Uterus (tissue), 4 donors: ENCODE data around the gene PSPN. TPM values are rescaled to one million over a fixed set of nuclear protein-coding genes. Genes with fewer than 3 reads are reported as not detected.

ENCODE experiments used
- DNase-seq, 2 donors: peaks; one replicate each; pipeline ENCODE4 v3.0.0-alpha.2; 2019 to 2020
- H3K27ac ChIP-seq, 2 donors: fragments of 200-600 bp; sonication (generic); 1 replicate in 1 of 2; 2 replicates in 1 of 2; pipeline ENCODE4 v1.5.1; 2016 to 2018
- H3K27me3 ChIP-seq, 2 donors: fragments of 200-600 bp; sonication (generic); one replicate each; pipeline ENCODE4 v1.5.1; 2018 to 2019; ENCODE audit warnings: control low read depth in 1 of 2
- H3K36me3 ChIP-seq, 2 donors: fragments of 200-600 bp; sonication (generic); one replicate each; pipeline ENCODE4 v1.5.1; 2019; ENCODE audit warnings: control low read depth in 1 of 2
- H3K4me1 ChIP-seq, 2 donors: fragments of 200-600 bp; sonication (generic); one replicate each; pipeline ENCODE4 v1.5.1; 2018 to 2019; ENCODE audit warnings: control low read depth in 1 of 2
- H3K4me3 ChIP-seq, 2 donors: fragments of 200-600 bp; sonication (generic); 1 replicate in 1 of 2; 2 replicates in 1 of 2; pipeline ENCODE4 v1.5.1; 2018 to 2019; ENCODE audit warnings: mild to moderate bottlenecking in 1 of 2
- H3K9me3 ChIP-seq, 2 donors: fragments of 200-600 bp; sonication (generic); one replicate each; pipeline ENCODE4 v1.5.1; 2019; ENCODE audit warnings: control low read depth in 1 of 2
- CTCF ChIP-seq, 4 experiments: fragments of 200-600 bp in 2 of 4; fragments of 450-650 bp in 2 of 4; sonication (generic) in 2 of 4; IDR thresholded peaks; one replicate each; pipeline ENCODE4 v1.5.1; 2016 to 2019; ENCODE audit warnings: antibody characterized with exemption in 4 of 4, mild to moderate bottlenecking in 2 of 4, moderate library complexity in 1 of 4
- POLR2A ChIP-seq, 2 donors: fragments of 450-650 bp; IDR thresholded peaks; one replicate each; pipeline ENCODE4 v1.6.1; 2016; ENCODE audit warnings: antibody characterized with exemption in 2 of 2, mild to moderate bottlenecking in 1 of 2, moderate library complexity in 1 of 2
- intact Hi-C: fragments of 100-400 bp; cut with DNase I; formaldehyde crosslinking; loops from one replicate; pipeline ENCODE4 v1.15.1; 2023; ENCODE audit warnings: low total_unique reads
- total RNA-seq, 4 donors: library from RNA; depleted of rRNA in 3 of 4; stranded (reverse); fragments of >200 nt in 3 of 4; gene quantifications; one replicate each; pipeline versions ENCODE4 v1.1.0 to v1.2.4, GENCODE V29; 2014 to 2023
- donor health status: DM: yes; HTN: yes; CAD: no.

Gene PSPN
- 1 to 10 TPM in 2 of 4 donors, under 1 TPM in 1, not detected in 1; 0.26 to 2.2 (median 1.8) TPM for total RNA-seq

GRCh38 chr19:6375411-6376010 lies at the start of gene PSPN:
TSS of gene PSPN (minus strand) at chr19:6375933. CDS start at chr19:6375849, 84 bp downstream.
- intact Hi-C loops = no loop called here

GRCh38 chr19:6424939-6425731 lies 49.4 kb upstream of the PSPN start:
- DNase-seq = peak; percentile 100
- TF ChIP-seq POLR2A (IDR thresholded peaks at IDR 0.05) = peak in 1 of 2 donors; percentile 22
- peak in 1 of 4 experiments; percentile 28 for TF ChIP-seq CTCF (IDR thresholded peaks at IDR 0.05)
- intact Hi-C loops = no loop called here
- no peaks in the 10 kb centered on the region for H3K36me3 ChIP-seq
- H3K27ac ChIP-seq = peak overlapping the region; percentile 82 to 90
- peaks cover 0 to 8% of the 10 kb centered on the region in 2 donors for H3K4me1 ChIP-seq
- no peaks in the 10 kb centered on the region for H3K27me3 ChIP-seq
- no peaks in the 10 kb centered on the region for H3K9me3 ChIP-seq
- peak overlapping the region in 1 of 2 donors; percentile 5 for H3K4me3 ChIP-seq

More at GRCh38 chr19:6375411-6376010, at the start of gene PSPN:
- Histone ChIP-seq H3K9me3 (no peaks in the 10 kb centered on the region), H3K27me3 (no peaks in the 10 kb centered on the region), H3K4me3 (no peak within 1 kb of the TSS), H3K4me1 (peaks cover 0 to 9% of the 10 kb centered on the region in 2 donors), H3K36me3 (no peaks in the 10 kb centered on the region), H3K27ac (peak within 1 kb of the TSS; percentile 8 to 16)
- TF ChIP-seq POLR2A (IDR thresholded peaks at IDR 0.05) (no peak), CTCF (IDR thresholded peaks at IDR 0.05) (no peak)
- no peak for DNase-seq

GRCh38 chr19:6424195-6424938 lies 48.6 kb upstream of the PSPN start, which contains the start of gene KHSRP:
TSS of gene KHSRP (minus strand) at chr19:6424811. CDS start at chr19:6424701, 110 bp downstream.
- intact Hi-C loops = no loop called here
- H3K9me3 ChIP-seq = no peaks in the 10 kb centered on the region
- DNase-seq = peak; percentile 22 to 47

GRCh38 chr19:6423499-6424194 lies 47.9 kb upstream of the PSPN start:
- Histone ChIP-seq H3K4me1 (peaks cover 0 to 8% of the 10 kb centered on the region in 2 donors), H3K36me3 (no peaks in the 10 kb centered on the region), H3K27ac (peak overlapping the region; percentile 78 to 87), H3K27me3 (no peaks in the 10 kb centered on the region), H3K4me3 (peak overlapping the region; percentile 85 to 89), H3K9me3 (no peaks in the 10 kb centered on the region)
- TF ChIP-seq CTCF (IDR thresholded peaks at IDR 0.05) = no peak
- TF ChIP-seq POLR2A (IDR thresholded peaks at IDR 0.05) = no peak
- intact Hi-C loops = no loop called here
- DNase-seq = peak; percentile 21 to 34

More at GRCh38 chr19:6424195-6424938, 48.6 kb upstream of the PSPN start, which contains the start of gene KHSRP:
- H3K27me3 ChIP-seq = no peaks in the 10 kb centered on the region
- H3K4me1 ChIP-seq = peaks cover 0 to 8% of the 10 kb centered on the region in 2 donors
- H3K36me3 ChIP-seq = no peaks in the 10 kb centered on the region
- H3K4me3 ChIP-seq = peak within 1 kb of the TSS; percentile 85 to 89
- TF ChIP-seq POLR2A (IDR thresholded peaks at IDR 0.05) = peak; percentile 77 to 91
- TF ChIP-seq CTCF (IDR thresholded peaks at IDR 0.05) = no peak
- peak within 1 kb of the TSS; percentile 82 to 90 for H3K27ac ChIP-seq
